DMS79 treated with DMSO at 0.1 percent for 48 hours (cell line): Measurements from ENCODE around the gene CCNJL.
A peak's percentile ranks its signal among the peaks of the same experiment; 100 is the strongest.

Experiments used
- DNase-seq: peaks from one replicate; lab custom pipeline; 2025; lab: John Stamatoyannopoulos, UW

Gene CCNJL

DNA sequence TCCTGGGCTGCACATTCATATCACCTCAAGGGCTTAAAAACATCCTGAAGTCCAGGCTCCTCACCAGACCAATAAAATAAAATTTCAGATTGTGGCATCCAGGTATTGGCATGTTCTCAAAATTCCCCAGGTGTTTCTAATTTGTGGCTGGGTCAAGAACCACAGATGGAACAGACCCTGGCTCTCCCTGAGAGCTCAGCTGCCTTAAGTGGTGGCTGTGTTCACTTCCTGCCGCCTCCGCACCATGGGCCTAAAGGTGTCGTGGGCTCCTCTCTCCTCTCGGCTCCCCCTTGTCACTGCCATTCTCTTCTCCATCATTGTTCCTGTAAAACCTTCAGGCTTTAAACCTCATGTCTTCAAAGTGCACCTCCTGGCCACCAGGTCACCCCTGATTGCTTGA, 17.8 kb upstream of the CCNJL start:
- peak; percentile 3 for DNase-seq

DNA sequence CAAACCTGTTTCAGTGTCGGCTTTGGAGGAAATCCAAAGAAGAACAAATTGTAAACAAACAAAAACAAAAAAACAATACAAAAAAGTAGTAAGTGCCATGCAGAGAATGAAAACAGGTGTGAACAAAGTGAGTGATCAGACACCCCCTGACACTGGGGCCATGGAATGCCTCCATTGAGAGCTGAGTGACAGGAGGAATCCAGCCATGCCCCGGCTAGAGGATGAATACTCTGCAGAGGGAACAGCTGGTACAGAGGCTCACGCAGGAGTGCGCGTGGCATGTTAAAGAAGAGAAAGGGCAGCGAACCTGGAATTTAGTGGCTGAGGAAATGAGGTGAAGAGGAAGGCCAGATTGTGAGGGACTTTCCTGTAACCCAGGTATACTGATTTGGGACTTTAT, 15.5 kb upstream of the CCNJL start:
- no peak for DNase-seq

DNA sequence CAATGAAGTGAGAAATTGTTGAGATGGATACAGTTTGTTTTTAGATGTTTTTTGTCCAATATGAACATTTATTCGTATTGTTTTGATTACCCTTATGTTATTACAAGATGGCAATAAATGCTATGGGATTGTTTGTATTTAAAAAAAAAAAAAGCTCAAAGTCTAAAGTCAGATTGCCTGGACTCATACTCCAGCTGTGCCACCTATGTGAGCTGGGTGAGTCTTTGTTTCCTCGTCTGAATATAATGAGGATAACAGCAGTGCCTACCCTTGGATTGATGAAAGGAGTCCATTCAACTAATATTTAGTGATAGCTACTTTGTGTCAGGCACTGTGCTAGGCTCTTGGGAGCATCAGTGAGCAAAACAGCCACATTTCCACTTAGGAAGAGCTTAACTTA, 14.6 kb upstream of the CCNJL start:
- DNase-seq = no peak

DNA sequence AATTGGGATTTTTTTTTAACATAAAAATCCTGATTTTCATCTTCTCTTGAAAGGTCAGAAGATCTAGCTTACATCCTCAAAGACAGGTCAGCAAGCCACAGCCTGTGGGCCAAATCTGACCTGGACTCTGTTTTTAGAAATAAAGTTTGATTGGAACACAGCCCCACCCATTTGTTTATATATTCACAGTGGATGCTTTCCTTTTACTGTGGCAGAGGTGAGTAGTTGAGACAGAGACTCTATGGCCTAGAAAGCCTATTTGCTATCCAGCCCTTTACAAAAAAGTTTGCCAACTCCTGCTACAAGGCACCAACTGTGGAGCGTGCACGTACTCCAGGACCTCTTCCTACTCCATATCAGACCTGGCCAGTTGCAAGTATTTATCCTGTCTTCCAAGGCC, 13.4 kb upstream of the CCNJL start:
- no peak for DNase-seq

DNA sequence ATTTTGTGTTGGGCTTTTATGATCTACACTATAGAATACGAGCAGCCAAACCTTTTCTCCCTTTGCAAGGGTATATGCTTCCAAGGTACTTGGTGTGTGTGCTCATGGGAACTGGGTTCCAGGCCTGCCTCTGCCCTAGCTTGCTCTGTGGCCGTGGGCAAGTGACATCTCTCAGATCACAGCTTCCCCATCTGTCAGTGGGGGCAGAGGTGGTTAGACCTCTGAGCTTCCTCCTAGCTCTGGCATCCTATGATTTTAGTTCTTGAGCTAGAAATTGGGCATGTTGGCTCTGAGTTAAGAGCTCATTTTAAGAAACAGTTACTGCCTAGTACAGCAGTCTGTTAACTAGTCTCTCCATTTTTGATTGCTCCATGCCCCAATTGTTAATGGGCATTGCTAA, 12.5 kb upstream of the CCNJL start:
- DNase-seq = no peak

DNA sequence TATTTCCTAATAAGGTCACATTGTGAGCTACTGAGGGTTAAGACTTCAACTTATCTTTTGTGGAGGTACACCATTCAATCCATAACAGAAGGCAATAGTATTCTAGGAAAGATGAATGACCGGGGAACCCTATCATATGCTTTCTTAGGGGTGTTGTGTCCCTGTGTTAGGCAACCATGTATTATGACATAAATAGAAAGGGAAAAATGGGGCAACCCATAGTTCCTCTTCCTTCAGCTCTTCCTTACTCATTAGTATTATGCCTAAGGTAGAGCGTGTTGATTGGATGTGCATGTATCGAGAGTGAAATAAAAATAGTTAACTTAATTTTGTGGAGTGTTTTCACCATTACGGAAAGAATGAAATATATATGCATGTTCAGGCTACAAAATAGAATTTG, 6.0 kb upstream of the CCNJL start:
- DNase-seq = no peak

DNA sequence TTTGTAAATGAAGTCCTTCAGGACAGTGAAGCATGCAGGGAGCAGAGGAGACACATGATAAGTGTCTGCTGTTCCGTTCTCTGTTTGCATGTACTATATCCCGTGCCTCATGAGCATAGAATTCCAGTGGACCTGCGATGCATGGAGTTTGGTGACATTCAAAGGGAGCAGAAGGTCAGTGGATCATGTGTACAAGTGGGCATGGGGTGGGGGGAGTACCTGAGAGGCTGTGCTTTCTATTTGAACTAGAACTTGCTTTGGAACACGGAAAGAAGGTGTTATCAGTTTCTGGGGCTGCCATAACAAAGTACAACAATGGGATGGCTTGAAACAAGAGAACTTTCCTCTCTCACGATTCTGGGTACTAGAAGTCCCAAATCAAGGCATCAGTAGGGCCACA, 5.1 kb upstream of the CCNJL start:
- no peak for DNase-seq

DNA sequence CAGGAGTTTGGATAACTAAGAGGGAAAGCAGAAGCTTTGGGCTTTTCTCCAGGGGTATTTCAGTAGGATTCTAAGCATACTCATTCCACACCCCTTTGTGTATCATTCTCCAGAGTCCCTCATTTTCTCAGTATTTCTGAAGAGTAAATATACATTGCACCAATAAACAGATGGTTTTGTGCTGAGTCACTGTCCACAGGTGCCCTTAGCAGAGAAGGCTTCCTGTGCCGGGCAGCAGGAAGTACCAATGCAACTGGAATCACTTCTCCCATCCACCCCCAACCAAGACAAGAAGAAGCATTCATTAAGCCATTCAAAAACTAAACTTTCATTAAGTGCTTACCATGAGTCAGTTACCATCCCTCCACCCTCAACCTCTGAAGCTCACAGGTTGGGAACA, 3.6 kb upstream of the CCNJL start:
- DNase-seq = no peak

DNA sequence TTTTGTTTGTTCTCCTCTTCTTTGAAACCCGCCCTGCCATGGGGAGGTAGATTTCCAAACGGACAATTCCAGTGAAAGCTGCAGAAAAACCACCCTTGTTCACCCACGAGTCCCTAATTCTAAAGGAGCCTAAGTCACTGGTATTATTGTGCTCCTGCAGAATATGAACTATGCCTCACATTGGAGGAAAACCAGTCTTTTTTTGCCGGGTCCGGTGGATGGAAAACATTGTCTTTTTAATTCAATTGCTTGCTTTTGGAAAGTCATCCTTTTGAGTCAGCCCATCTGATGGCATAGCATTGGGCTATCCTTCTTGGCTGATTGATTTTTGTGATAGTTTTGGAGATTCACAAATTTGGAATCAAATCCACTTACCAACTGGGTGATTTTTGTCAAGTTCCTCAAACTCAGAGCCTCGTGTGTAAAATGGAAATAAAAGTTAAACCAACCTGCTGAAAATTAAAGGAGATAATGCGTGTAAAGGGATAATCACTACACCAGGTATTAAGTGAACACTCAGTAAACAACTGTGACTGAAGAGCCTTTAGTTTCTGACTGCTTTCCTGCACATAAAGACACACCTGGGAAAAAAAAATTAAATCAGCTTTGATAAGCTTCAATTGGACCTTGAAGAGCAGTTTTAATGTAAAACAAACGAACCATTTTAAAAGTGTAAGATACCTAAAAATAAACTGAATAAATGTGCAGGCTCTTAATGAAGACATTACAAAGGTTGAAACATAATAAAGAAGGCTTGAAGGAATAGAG, 780 bp upstream of the CCNJL start:
- DNase-seq = no peak

DNA sequence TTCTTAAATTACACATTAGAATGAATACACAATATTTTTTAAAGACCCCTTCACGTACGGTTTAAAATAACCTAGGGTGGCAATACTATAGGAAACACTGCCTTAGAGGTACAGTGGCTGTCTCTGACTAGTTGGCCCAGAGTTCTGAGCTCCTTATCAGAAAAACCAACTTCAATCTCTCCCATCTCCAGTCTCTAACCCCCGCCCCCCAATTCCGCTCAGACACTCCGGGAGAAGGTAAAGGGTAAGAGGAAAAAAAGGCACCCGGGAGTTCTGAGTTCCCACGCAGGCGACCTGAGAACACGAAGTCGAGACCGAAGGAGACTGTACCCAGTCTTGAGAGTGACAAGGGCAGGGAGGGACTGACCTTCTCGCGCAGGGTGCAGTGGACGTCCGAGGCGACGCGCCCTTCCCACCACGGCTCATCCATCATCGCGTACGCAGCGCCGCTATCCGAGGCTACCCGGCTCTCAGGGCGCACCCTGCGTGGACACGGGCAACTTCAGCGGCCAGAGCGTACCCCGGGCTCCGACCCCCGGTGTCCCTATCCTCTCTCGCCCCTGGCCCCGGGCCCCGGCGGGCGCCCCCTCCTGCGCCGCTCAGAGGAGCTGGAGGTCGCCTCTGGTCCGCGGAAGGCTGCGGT, 752 bp downstream of the CCNJL start:
- no peak for DNase-seq

DNA sequence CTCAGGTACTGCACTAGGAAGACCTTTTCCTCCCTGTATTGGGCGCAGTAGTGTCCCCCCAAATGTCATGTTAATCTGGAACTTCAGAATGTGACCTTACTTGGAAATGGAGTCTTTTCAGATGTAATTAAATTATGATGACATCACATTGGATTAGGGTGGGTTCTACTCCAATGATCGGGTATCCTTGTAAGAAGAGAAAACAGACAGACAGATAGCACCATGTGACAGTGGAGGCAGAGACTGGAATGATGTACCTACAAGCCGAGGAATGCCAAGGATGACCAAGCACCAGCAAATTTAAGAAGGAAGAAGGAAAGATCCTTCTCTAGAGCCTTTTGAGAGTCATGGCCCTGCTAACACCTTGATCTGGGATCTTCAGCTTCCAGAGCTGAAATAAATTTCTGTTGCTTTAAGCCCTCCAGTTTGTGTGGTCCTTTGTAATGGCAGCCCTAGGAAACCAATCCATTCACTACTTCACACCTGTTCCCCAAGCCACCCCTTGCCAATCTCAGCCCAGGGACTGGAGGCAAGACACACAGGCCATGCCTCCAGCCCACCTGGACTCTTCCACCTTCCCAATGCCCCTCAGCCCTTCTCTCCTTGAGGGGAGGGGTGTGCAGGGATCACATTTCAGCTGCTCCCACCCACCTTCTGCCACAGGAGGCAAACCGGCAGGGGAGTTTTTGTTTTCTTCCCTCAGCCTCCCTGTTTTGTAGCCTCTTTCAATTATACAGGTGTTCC, 1.6 kb downstream of the CCNJL start:
- no peak for DNase-seq

DNA sequence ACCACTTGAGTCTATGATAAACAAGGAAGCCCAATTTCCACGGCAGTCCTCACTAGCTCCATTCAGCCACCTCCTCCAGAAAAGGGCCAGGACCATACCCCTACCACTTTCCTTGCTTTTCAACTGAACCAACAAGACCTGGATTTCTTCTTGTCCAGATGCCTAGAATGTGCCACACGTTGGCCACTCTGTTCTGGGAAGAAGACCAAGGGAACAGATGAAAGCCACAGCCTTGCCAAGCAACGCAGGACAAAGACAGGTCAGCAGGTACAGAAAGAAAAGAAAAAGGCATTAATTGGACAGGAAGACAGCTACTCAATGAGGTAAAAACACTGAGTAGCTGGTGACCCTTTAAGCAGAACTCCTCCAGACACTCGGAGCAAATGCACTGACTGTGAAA, 2.2 kb downstream of the CCNJL start:
- no peak for DNase-seq

DNA sequence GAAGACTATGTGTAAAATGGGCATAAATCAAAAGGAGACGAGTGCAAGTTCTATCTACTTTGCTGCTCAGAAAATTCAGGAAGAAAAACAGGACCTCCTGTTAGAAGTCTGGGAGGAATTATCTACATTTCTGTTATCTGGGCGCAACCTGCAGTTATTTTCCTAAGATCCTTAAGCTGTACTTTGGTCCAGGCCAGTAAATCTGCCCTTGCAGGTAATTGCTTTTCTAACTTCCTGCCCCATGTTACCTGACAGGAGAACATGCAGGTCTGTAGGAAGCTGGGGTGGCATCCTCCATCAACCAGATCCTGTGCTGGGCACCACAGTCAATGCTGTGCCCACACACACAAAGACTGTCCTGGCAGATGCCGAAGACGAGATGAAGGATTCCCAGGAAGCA, 5.7 kb downstream of the CCNJL start:
- no peak for DNase-seq

DNA sequence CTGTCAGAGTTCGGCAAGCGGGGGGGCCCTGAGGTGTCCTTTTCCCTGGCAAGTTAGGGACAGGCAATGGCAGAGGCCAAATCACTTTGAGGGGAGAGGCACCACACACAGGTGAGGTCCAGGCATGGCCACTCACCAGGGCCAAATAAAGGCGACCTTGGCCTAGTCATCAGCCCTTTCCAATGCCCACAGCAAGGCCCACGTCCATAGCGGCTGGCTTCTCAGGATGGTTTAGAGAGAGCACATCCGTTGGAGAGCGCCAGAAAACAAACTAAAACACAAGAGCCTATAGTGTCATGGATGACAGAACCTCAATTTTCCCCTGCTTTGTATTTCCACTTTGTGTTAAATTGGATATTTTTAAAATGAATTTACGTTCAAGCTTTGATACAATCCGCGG, 7.0 kb downstream of the CCNJL start:
- DNase-seq = no peak

DNA sequence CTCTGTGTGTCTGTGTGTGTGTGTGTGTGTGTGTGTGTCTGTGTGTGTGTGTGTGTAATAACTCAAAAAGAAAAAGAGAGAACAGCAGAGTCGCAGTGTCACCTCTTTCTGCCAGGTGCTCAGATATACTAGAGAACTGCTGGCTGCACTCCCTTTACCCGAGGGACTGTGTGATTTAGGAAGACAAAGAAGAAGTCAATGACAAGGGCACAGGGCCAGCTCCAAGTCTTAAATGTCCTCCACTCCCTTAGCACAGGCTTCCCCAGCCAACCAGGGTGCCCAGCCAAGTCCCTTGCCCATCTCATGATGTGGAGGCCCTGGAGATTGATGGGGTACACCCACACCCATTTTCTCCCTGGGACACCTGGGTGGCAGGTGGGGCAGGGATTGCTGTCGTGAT, 8.7 kb downstream of the CCNJL start:
- peak; percentile 2 for DNase-seq

DNA sequence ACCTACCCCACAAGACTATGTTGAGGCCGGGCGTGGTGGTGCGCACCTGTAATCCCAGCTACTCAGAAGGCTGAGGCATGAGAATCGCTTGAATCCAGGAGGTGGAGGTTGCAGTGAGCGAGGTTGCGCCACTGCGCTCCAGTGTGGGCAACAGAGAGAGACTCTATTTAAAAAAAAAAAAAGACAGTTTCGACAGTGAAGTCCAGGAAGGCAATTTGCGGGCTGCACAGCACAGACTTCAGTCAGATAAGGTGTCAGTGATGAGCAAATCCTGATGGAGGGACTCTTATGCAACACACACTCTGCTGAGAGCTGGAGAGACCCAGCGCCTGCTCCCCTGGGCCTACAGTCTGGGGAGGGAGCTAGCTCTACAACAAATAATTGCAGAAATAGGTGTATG, 14.2 kb downstream of the CCNJL start:
- DNase-seq = no peak

DNA sequence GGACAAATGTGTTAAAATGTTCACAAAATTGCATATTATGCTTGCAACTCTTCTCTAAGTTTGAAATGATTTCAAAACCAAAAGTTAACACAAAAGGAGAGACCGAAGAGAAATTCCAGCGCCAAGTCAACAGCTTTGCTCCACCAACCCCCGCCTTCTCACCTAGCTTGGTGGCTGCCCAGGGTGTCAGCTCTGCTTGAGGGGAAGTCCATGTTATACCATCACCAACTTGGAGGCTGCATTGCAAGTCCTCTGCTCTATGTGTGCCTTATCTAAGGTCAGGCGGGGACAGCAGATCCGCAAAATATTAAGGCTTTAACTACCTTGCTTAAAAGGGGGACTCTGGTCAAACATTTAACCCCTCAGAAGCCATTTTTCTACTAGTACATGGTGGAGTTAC, 14.6 kb downstream of the CCNJL start:
- no peak for DNase-seq

DNA sequence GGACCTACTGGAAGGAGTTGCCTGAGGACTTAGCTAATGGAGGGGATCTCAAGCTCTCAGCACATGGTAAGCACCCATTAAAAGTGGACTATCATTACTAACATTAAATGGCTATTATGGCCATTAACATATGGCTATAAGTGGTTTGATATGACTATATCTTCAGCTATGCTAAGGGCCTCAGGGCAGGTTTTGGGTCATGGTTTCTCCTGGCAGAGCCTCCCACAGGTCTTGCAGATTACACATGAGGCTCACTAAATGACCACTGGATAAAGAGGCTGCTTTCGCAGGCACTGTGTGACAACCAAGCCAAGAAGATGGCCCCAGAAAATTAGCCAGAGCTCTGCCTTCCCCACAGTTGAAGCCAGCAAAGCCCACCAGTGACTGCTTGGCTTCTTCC, 15.4 kb downstream of the CCNJL start:
- DNase-seq = no peak

DNA sequence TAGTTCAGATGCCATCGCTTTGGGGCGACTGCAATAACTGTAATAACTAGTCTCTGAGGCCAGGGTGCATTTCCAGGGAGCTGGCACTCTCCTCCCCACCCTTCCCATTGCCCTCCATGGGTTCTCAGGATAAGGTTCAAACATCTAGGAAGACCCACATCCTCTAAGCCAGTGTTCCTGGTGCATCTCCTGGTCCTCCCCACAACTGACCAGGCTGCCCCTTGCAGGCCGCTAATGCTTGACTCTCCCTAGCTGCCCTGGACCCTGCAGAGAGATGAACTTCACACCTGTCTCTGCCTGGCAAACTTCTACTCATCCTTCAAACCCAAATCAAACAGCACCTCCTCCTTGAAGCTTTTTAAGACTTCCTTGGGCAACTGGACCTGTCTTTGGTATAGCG, 15.9 kb downstream of the CCNJL start:
- no peak for DNase-seq

DNA sequence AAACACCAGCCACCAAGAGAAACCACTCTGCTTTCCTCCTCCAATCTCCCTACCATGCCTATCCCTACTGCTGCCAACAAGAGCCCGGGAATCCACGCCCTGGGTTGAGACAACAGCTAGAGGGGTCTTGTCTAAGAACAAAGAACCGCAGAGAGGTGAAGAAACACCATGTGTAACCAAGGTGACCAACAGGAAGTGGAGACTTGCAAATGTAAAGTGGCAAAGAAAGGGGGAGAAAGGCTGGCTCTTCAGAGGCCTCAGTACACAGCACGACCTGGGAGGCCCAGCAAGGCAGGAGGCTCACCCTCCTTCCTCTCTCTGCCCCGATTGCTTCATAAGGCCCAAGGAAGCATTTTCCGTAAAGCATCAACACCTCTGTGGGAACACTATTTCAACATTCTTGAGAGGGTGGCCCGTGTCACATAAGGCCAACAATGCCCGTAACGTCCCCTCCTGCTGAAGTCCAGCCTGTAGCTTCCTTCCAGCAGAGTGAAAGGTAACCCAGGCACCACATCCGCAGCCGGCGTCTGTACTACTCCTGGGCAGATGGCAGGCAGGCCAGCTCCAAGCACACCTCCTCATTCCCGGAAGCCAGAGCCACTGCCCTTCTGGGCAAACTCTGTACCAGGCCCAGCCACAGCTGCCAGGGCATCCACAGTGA, 18.3 kb downstream of the CCNJL start:
- DNase-seq = no peak

DNA sequence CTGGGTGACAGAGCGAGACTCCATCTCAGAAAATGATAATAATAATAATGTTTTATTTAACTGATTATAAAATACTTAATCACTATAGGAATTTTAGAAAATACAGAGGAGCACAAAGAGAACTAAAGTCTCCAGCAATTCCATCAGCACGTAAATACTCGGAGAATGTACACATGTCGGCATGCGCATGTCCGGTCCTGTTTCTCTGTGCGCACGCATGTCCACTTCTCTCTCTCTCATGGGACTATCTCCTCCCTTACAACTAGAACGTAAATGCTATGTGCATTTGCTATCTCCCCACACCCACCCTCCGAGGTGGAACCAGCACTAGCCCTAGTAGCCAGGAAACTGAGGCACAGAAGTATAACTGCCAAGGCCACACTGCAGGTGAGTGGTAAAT, 19.0 kb downstream of the CCNJL start:
- no peak for DNase-seq

DNA sequence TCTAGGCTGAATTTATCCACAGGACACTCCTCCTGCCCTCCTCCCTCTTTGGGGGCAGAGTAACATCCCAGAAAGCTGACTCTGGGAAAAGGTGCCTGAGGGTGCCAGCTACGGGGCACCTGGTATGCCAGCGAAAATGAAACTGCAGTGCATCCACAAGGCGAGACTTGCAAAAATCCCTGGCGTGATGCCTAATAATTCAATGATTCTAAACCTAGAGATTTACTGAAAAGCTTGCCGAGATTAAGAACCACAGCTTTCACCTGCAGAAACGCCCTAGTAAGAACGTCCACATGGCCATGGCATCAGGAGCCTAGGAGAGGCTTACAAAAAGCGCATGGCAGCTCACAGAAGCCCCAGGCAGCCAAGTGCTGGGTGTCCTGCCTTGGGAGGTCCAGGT, 20.9 kb downstream of the CCNJL start:
- DNase-seq = no peak

DNA sequence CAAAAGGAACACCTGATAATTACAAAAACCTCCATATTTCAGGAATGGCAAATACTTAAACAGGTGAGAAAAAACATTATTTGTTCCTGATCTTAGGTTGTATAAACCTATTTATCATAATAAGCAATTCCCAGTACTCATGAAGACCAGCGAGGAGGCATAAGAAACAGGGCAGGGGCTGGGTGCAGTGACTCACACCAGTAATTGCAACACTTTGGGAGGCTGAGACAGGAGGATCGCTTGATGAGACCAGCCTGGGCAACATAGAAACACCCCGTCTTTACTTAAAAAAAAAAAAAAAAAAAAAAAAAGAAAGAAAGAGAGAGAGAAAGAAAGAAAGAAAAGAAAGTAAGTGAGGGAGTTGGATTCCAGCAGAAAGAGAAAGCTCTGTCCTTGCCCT, 21.6 kb downstream of the CCNJL start:
- DNase-seq = no peak
